ENCODE results near the gene TRIM69.
"Not testable (repeated sequence)": the region's sequence is repeated elsewhere in the genome, so short reads cannot be mapped to it uniquely, and the experiment has no call there.

The TRIM69 gene

GRCh38 chr15:44736181-44736765, at the start of gene TRIM69:
Gene TRIM69, plus strand, starts transcription at chr15:44736528. Its CDS starts 177 bp downstream, at chr15:44736705.
- TF ChIP-seq FOXP2 (optimal IDR thresholded peaks at IDR 0.05; ENCODE audit: control extremely low read depth, extremely low read length, insufficient read depth) (no peak), EZH2 (IDR thresholded peaks at IDR 0.05) (no peak), POLR2AphosphoS5 (IDR thresholded peaks at IDR 0.05; ENCODE audit: borderline replicate concordance, low read depth, low read length) (no peak)
- no peak within 1 kb of the TSS for H3K9ac ChIP-seq (ENCODE audit: insufficient read length)
- H3K27ac ChIP-seq, result no peak within 1 kb of the TSS
- no peak within 1 kb of the TSS for H3K4me3 ChIP-seq
- no peak for DNase-seq (ENCODE audit: low read depth, low spot score)
- no peaks in the 10 kb centered on the region for H3K9me3 ChIP-seq (ENCODE audit: low read depth, low read length)
- peaks cover 4% of the 10 kb centered on the region; the same call in 1 of the 2 replicates for H3K36me3 ChIP-seq (ENCODE audit: insufficient read depth, low read length)

- H3K27ac ChIP-seq; DNase-seq (ENCODE audit: low read depth, low spot score); H3K36me3 ChIP-seq (ENCODE audit: insufficient read depth, low read length); H3K9ac ChIP-seq (ENCODE audit: insufficient read length); H3K4me3 ChIP-seq; H3K9me3 ChIP-seq (ENCODE audit: low read depth, low read length): not testable (repeated sequence)
Measured at GRCh38 chr15:44689318-44689717, 47.0 kb upstream of the TRIM69 start.

- not testable (repeated sequence) for H3K9ac ChIP-seq (ENCODE audit: insufficient read length); H3K36me3 ChIP-seq (ENCODE audit: insufficient read depth, low read length); H3K4me3 ChIP-seq; H3K9me3 ChIP-seq (ENCODE audit: low read depth, low read length); DNase-seq (ENCODE audit: low read depth, low spot score); H3K27ac ChIP-seq
Measured at GRCh38 chr15:44690245-44690644, 46.1 kb upstream of the TRIM69 start.

- Histone ChIP-seq H3K27ac (no peak overlapping the region), H3K9me3 (ENCODE audit: low read depth, low read length) (no peaks in the 10 kb centered on the region), H3K36me3 (ENCODE audit: insufficient read depth, low read length) (no peaks in the 10 kb centered on the region), H3K4me3 (no peak overlapping the region), H3K9ac (ENCODE audit: insufficient read length) (no peak overlapping the region)
- DNase-seq (ENCODE audit: low read depth, low spot score), result no peak
- no peak for TF ChIP-seq FOXP2 (optimal IDR thresholded peaks at IDR 0.05; ENCODE audit: control extremely low read depth, extremely low read length, insufficient read depth)
- no peak for TF ChIP-seq POLR2AphosphoS5 (IDR thresholded peaks at IDR 0.05; ENCODE audit: borderline replicate concordance, low read depth, low read length)
- no peak for TF ChIP-seq EZH2 (IDR thresholded peaks at IDR 0.05)
Measured at GRCh38 chr15:44692659-44693058, 43.7 kb upstream of the TRIM69 start.

GRCh38 chr15:44694416-44694815, 41.9 kb upstream of the TRIM69 start:
- H3K27ac ChIP-seq, result no peak overlapping the region
- H3K9ac ChIP-seq (ENCODE audit: insufficient read length), result no peak overlapping the region
- no peak for DNase-seq (ENCODE audit: low read depth, low spot score)
- no peak for TF ChIP-seq EZH2 (IDR thresholded peaks at IDR 0.05)
- no peak for TF ChIP-seq POLR2AphosphoS5 (IDR thresholded peaks at IDR 0.05; ENCODE audit: borderline replicate concordance, low read depth, low read length)
- TF ChIP-seq FOXP2 (optimal IDR thresholded peaks at IDR 0.05; ENCODE audit: control extremely low read depth, extremely low read length, insufficient read depth), result no peak
- no peaks in the 10 kb centered on the region for H3K36me3 ChIP-seq (ENCODE audit: insufficient read depth, low read length)
- H3K9me3 ChIP-seq (ENCODE audit: low read depth, low read length), result no peaks in the 10 kb centered on the region
- H3K4me3 ChIP-seq, result no peak overlapping the region

- no peak for TF ChIP-seq POLR2AphosphoS5 (IDR thresholded peaks at IDR 0.05; ENCODE audit: borderline replicate concordance, low read depth, low read length)
- TF ChIP-seq FOXP2 (optimal IDR thresholded peaks at IDR 0.05; ENCODE audit: control extremely low read depth, extremely low read length, insufficient read depth), result no peak
- no peak for TF ChIP-seq EZH2 (IDR thresholded peaks at IDR 0.05)
- no peak for DNase-seq (ENCODE audit: low read depth, low spot score)
Measured at GRCh38 chr15:44695294-44695693, 41.0 kb upstream of the TRIM69 start.

GRCh38 chr15:44697014-44697413, 39.3 kb upstream of the TRIM69 start:
- Histone ChIP-seq H3K9me3 (ENCODE audit: low read depth, low read length) (no peaks in the 10 kb centered on the region), H3K9ac (ENCODE audit: insufficient read length) (no peak overlapping the region), H3K4me3 (no peak overlapping the region), H3K36me3 (ENCODE audit: insufficient read depth, low read length) (no peaks in the 10 kb centered on the region), H3K27ac (no peak overlapping the region)
- no peak for DNase-seq (ENCODE audit: low read depth, low spot score)
- TF ChIP-seq FOXP2 (optimal IDR thresholded peaks at IDR 0.05; ENCODE audit: control extremely low read depth, extremely low read length, insufficient read depth), result no peak
- TF ChIP-seq POLR2AphosphoS5 (IDR thresholded peaks at IDR 0.05; ENCODE audit: borderline replicate concordance, low read depth, low read length), result no peak
- TF ChIP-seq EZH2 (IDR thresholded peaks at IDR 0.05), result no peak

More at GRCh38 chr15:44695294-44695693, 41.0 kb upstream of the TRIM69 start:
- Histone ChIP-seq H3K27ac (no peak overlapping the region), H3K9me3 (ENCODE audit: low read depth, low read length) (no peaks in the 10 kb centered on the region), H3K9ac (ENCODE audit: insufficient read length) (no peak overlapping the region), H3K36me3 (ENCODE audit: insufficient read depth, low read length) (no peaks in the 10 kb centered on the region), H3K4me3 (no peak overlapping the region)

GRCh38 chr15:44698641-44699040, 37.7 kb upstream of the TRIM69 start:
- no peak for TF ChIP-seq POLR2AphosphoS5 (IDR thresholded peaks at IDR 0.05; ENCODE audit: borderline replicate concordance, low read depth, low read length)
- no peak for TF ChIP-seq FOXP2 (optimal IDR thresholded peaks at IDR 0.05; ENCODE audit: control extremely low read depth, extremely low read length, insufficient read depth)
- DNase-seq (ENCODE audit: low read depth, low spot score), result no peak
- no peak overlapping the region for H3K27ac ChIP-seq
- no peak overlapping the region for H3K9ac ChIP-seq (ENCODE audit: insufficient read length)
- H3K4me3 ChIP-seq, result no peak overlapping the region
- H3K9me3 ChIP-seq (ENCODE audit: low read depth, low read length), result no peaks in the 10 kb centered on the region
- no peaks in the 10 kb centered on the region for H3K36me3 ChIP-seq (ENCODE audit: insufficient read depth, low read length)

GRCh38 chr15:44700676-44701075, 35.7 kb upstream of the TRIM69 start:
- H3K36me3 ChIP-seq (ENCODE audit: insufficient read depth, low read length); H3K9ac ChIP-seq (ENCODE audit: insufficient read length); H3K9me3 ChIP-seq (ENCODE audit: low read depth, low read length); H3K4me3 ChIP-seq; H3K27ac ChIP-seq; DNase-seq (ENCODE audit: low read depth, low spot score): not testable (repeated sequence)
